GM19324 (cell line): ENCODE data around the gene ROPN1B.
A peak's percentile ranks its signal among the peaks of the same experiment; 100 is the strongest.
"Not testable (repeated sequence)": the region's sequence is repeated elsewhere in the genome, so short reads cannot be mapped to it uniquely, and the experiment has no call there.

Experiments used
- ATAC-seq: cut with Tn5 transposase; IDR thresholded peaks from one replicate; pipeline ENCODE4 v1.9.1; 2021; ENCODE audit warnings: mild to moderate bottlenecking, moderate library complexity; ENCODE audit not compliant: unreplicated experiment, low FRiP score

ROPN1B gene

DNA sequence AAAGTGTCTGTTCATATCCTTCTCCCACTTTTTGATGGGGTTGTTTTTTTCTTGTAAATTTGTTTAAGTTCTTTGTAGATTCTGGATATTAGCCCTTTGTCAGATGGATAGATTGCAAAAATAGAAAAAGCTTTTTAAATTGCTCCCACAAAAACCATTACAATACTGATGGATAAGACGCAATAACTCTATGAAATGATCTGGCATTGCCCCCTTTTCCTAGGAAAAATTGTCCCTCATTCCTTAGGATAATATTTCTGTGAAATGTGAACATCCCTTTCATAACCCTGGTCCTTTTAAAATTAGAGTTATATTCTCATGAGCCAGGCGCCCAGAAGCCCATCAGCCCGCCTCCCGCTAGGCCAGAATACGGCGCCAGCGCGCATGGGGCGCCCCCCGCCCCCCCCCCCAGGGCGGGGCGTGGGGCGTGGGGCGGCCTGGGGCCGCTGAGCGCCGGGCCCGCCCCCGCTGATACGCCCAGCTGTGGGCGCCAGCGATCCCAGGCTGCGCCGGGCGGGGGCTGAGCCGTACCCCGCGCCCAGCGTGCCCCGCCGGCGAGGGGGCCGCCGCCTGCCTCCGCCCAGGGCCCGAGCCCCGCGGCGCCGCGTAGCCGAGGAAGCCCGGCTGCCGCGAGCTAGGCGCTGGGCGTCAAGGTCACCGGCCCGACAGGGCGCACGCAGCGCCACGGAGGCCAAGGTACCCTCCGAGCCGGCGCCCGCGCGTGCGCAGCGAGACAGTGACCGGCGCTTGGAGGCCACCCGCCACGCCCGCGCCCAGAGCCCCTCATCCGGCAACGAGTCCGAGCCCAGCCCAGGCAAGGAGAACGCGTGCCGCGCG lies 11.1 kb upstream of the ROPN1B start:
- no peak for ATAC-seq

DNA sequence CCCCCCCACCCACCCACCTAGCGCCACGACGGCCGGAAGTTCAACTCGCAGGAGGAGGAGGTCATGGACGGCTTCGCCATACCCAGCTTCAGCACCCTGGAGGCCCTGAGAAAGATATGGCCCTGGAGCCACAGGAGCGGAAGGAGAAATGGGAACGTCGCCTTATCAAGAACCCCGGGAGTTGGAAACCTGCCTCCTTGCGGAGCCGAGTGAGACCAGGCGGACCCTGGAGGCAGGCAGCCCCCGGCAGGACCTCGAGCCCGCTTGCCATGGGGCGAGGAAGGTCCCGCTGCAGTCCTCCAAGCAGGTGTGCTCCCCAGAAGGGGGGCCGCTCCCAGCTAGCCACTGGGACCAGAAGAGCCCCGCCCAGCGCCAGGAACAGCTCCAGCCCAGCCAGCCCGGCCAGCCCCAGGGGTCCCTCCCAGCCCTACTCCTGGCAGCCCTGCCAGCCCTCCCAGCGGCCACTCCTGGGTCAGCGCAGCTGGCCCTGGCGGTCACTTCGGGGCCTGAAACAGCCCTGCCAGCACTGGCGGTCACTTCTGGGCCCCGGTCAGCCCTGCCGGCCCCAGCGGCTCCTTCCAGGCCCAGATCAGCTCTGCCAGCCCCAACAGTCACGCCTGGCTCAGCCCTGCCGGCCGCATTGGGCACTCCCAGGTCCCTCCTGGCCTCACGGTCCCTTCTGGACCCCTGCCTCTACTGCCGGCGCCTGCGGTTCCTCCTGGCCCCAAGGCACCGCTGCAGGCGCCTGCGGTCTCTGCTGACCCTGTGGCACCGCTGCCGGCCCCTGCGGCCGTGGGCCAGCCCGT lies 10.3 kb upstream of the ROPN1B start:
- ATAC-seq: no peak

DNA sequence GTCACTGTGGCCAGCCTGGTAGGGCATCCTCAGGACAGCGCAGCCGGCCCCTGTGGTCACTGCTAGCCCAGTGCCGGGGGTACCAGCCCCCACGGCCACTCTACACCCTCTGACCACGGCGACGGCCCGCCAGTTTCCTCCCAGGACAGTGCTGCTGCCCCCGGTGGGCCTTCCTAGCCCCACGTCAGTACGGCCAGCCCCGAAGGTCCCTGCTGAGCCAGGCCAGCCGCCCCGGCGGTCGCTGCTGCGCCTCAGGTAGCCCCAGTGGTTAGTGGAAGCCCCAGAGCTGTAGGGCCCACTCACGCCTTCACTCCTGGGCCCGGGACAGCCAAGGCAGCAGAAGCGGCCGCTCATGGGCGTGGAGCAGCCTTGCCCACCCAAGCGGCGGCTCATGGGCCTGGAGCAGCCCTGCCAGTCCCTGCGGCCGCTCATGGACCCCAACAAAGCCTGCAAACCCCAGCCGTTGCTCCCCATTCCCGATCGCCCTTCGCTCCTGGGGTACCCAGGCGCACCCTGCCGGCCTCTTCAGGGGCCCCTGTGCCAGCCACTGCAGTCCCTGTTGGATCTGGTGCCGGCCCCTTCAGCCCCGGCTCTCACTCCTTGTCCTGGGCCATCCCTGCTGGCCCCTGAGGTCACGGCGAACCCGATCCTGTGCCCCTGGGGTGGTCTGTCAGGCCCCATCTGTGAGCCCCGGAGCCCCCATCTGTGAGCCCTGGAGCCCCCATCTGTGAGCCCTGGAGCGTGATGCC lies 9.5 kb upstream of the ROPN1B start:
- ATAC-seq: no peak

DNA sequence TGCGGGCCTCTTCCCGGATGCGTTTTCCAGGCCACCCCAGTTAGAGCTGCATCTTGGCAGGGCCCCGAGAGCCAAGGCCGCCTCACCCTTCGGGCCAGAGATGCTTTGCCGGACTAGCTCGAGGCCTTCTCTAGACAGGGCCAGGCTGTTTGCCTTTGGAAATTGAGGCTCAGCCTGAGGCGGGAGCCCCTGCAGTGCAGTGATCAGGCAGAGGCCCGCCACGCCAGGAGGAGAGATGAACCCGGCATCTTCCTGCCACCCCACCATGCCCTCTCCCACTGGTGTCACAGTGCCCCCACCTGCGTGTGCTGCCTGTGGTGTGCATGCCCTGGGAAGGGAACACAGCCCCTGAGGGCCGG lies 8.9 kb upstream of the ROPN1B start:
- ATAC-seq: no peak

DNA sequence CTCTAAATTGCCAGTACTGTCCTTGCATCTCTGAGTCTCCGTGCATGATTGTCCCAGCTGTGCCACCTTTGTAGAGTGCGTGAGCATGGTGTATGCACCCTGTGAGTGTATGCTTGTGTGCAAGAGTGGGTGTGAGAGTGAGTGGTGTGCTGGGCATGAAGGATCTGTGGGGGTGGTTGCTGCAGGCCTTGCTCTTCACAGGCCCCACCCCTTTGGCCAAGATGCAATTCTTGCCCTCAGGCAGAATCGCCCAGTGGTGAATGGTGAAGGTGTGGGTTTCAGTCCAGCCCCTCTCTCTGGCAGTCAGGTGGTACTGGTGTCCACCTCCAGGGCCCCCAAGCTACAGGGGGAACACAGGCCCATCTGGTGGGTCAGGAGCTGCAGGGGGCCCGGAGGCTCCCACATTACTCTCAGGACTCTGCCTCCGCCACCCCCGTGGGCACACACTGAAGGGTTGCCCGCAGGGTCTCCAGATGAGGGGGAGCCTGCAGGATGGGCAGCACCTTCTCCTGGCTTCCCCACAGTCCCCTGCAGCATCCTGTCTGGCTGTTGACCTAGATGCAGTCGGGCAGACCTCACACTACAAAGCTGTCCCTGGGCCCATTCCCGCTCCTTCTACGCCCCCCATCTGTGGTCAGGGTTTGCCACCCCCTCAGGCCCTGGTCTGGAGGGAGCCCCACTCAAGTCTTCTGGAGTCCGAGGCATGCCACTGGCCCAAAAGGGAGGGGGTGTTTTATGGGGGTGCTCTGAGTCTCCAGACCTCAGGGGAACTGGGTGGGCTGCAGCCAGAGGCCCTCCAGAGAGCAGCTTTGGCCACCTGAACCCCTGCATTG lies 8.3 kb upstream of the ROPN1B start:
- no peak for ATAC-seq

DNA sequence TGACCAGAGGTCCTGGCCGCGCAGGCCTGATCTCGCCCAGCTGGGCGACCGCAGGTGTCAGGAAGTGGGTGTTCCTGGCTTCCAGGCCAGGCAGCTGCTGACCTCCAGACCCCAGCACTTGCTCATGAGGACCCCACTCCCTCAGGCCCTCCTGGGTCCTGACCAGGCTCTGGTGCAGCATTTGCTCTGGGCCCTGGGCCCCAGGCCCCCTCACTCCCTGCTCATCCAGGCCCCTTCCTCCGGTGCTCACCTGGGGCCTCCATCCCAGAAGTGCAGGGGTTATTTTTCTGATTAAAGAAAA lies 7.7 kb upstream of the ROPN1B start:
- no peak for ATAC-seq

DNA sequence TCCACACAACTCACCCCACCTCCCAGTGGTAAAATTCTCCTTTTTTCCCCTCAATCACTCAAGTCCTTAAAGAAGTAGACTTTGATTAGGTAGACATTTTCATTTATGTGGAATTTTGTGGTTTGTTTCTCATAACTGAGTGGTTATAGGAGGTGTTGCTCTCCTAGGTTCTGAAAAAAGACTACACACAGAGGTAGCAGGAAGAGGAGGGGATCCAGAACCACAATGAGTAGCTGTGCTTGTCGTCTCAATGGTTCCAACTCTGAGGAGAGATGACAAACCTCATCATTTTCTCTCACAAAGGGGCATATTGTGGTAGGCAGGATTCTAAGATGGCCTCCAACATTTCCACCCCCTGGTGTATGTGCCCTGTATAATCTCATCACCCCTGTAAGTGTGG lies 5.1 kb upstream of the ROPN1B start:
- not testable (repeated sequence) for ATAC-seq

DNA sequence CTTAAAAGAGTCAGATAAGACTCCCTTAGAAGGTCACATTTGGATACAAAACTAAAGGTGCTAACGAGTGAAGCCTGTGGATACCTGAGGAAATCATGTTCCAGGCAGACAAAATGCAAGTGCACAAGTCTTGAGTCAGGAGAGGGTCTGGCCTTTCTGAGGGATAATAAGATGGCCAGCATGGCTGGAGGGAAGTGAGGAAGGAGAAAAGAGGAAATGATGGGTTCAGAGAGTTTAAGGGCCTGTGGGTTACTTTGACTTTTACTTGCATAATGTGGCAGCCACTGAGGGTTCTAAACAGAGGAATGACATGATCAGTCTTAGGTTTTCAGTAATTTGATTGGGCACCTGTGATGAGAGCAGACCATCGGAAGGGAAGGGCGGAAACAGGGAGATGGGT lies 3.5 kb upstream of the ROPN1B start:
- ATAC-seq: no peak

DNA sequence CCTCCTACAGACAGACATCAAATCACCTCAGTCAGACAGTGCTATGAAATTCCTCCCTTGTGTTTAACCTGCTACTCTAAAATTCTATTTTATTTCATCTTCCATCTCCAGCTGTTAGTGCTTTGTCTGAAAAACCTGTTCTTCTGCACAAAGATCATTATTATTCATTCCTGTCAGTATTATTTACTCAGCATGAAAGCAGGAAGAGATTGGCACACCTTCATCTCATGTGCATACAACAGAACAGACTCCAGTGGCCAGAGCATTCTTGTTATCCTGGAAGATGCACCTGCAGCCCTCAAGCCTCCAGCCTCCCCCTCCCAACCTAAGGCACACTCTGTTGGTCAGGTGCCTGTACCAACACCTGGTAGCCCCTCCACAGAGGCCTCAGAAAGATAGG lies 1.8 kb upstream of the ROPN1B start:
- ATAC-seq: no peak

DNA sequence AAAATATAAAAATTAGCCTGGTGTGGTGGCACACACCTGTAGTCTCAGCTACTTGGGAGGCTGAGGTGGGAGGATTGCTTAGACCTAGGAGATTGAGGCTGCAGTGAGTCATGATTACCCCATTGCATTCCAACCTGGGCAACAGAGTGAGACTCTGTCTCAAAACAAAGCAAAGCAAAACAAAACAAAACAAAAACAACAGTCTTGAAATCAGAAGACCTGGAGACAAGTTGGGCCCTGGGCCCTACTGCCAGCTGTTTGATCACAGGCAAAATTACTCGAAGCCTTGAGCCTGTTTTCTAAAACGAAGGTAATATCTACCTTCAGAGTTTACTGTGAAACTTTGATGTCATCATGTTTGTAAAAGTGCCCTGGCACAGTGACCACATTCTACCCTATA lies 857 bp upstream of the ROPN1B start:
- not testable (repeated sequence) for ATAC-seq

DNA sequence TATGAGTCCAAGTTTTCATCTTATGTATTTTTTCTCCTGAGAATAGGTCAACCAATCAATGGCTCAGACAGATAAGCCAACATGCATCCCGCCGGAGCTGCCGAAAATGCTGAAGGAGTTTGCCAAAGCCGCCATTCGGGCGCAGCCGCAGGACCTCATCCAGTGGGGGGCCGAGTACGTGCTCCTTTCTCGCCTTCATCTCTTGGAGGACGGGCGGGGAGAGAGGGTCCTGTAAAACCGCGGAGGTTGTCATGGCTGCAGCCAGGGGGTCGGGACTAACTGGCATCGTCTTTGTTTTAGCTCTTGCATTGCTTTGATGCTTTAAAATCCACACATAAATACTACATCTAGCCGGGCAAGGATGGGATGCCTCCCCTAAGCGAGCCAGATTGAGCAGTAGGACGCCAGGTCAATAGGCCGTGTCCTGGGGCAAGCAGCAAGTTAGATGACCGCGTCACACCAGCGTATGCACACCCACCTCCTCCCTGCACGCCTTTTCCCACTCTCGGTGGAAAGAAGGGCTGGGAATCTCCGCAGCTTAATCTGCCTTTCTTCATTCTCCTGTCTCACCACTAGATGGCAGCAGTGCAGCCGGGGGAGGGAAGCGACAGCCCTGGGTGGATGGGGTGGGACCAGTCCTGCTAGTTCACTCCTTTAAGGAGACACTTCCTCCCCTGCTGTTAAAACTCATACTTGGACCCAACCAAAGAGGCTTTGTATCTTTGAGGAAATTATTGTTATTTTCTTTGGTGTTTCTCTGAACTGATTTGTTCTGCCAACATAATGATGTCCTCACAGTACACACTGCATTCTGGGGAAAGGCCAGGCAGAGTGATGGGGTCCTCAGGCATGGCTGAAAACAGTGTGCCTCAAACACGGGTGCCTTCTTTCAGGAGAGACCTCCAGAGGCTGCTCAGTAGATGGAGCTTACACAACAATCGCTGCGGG lies 3.3 kb downstream of the ROPN1B start:
- ATAC-seq: not testable (repeated sequence)

DNA sequence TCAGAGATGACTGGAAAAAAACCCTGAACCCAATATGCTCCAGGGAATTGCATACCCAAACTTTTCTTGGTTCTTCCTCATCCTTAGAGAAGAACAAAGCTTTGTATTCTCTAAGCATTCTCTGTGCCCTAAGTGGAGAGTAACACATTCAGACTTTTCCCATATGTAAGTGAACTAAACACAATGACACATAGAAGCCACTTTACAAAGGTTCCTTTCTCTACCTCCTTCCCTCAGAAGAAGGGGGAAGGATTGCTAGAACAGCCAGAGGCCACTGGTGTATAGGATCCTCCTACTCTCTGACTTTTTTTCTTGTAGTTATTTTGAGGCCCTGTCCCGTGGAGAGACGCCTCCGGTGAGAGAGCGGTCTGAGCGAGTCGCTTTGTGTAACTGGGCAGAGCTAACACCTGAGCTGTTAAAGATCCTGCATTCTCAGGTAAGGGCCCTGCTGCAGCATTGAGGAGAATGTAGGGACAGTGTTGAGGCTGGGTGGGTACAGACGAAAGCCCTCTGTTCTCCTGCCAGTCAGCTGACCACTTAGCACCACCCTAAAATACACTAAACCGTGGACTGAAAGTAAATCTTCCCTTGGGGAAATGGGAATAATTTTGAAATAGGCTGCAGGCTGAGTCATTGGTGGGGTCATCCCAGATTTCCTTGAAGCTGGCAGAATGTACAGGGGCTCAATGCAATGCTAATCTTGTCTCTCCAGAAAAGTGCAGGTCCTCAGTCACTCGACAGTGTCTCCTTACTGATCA lies 6.4 kb downstream of the ROPN1B start:
- ATAC-seq: not testable (repeated sequence)

DNA sequence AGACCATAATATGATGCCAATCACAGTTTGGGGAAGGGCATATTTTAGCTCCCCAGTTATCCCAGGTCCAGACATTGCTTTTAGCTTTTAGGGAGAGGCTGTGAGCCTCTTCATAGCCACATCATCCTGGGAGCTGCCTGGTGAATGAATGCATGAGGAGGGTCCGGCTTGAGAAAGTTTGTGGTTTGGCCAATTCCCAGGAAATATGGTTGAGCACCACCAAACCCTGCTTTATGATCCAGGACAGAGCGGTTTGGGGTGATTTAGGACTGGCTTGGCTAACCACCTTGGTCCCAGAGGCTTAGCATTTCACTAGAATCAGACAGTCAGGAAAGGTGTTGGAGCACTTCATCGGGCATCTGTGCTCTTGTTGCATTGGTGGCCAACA lies 7.0 kb downstream of the ROPN1B start:
- ATAC-seq: not testable (repeated sequence)

DNA sequence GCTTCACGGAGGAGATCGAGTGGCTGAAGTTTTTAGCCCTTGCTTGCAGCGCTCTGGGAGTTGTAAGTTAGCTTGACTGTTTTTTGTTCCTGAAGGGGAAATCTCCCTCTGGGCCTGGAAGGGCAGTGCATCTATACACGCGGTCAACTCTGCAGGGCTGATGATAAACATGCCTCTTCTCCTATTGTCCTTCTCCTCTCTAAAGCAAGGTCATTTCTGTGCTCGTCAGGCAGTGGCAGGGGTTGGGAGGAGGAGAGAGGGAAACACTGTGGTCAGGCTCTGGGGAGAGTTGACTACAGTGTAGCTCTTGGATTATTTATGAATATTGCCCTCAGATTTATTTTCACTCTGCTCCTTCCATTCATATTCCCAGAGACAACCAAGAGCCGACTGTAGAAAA lies 8.1 kb downstream of the ROPN1B start:
- ATAC-seq: not testable (repeated sequence)

DNA sequence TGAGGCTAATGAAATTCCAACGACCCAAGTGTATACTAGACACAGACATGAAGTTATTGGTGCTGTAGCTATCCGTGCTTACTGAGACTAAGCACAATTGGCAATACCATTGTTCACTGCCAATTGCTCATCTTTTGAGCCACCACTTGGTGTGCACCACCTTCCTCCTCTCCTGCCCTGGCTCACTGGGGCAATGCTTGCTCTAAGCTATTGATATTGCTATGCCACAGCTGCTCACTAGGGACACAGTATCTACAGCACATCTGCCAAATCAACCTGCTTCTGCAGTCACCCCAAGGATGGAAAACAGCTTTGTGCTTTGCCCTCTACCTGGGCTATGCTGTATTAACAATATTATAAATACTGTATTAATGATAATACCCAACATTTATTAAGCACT lies 16.0 kb downstream of the ROPN1B start:
- not testable (repeated sequence) for ATAC-seq

DNA sequence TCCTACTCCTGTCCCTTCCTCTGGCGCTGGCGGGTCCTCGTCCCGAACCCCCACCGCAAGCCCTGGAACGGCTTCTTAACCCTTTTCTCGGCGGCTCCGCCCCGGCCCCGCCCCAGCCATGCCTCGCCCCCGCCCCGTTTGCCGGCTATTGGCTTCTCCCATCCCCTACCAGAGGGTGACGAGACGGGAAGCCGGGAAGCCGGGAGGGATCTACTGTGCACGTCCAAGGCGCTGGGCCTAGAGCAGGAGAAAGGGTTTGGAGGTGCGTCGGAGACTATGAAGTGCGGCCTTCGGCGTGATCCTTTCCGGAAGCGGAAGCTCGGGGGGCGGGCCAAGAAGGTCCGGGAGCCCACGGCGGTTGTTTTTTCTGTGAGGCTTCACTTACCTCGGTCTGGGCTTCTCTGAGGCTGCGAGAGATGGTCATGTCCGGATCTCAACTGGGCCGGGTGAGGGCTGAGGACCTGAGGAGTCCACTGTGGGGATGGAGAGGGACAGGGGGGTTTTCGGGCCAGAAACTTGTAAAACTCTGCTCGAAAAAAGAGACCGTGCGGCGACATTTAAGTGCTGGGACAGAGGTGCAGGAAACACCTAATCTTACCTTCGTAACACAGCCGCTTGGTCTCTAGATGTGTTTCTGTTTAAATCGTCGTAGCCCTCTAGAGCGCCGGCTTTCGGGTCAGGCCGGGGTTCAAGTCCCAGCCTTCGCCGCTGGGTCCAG lies 21.4 kb downstream of the ROPN1B start:
- ATAC-seq: peak; percentile 89

DNA sequence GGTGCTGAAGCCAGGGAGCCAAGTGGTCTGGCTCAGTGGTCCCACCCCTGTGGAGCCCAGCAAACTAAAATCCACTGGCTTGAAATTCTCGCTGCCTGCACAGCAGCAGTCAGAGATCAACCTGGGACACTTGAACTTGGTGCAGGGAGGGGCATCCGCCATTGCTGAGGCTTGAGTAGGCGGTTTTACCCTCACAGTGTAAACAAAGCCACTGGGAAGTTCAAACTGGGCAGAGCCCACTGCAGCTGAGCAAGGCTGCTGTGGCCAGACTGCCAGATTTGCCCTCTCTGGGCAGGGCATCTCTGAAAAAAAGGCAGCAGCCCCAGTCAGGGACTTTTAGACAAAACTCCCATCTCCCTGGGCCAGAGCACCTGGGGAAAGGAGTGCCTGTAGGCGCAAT lies 27.8 kb downstream of the ROPN1B start:
- not testable (repeated sequence) for ATAC-seq

DNA sequence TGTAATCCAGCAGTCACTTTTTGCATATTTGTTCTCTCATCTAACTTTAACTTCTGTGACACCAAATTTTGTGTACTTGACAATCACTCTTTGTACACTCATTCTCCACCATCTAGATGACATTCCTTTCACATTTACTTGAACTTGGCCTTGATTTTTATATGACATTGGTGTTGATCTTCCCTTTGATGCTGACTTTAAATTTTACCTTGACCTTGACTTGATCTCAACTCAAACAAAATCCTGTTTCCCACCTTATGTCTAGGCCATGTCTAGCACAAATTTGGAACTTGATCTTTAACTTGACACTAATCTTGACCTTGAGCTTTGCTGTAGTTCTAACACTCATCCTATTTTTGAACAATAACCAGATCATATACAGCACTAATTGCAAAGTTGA lies 33.2 kb downstream of the ROPN1B start:
- ATAC-seq: no peak
